ENCODE data around the gene KCTD5.

The KCTD5 gene

DNA sequence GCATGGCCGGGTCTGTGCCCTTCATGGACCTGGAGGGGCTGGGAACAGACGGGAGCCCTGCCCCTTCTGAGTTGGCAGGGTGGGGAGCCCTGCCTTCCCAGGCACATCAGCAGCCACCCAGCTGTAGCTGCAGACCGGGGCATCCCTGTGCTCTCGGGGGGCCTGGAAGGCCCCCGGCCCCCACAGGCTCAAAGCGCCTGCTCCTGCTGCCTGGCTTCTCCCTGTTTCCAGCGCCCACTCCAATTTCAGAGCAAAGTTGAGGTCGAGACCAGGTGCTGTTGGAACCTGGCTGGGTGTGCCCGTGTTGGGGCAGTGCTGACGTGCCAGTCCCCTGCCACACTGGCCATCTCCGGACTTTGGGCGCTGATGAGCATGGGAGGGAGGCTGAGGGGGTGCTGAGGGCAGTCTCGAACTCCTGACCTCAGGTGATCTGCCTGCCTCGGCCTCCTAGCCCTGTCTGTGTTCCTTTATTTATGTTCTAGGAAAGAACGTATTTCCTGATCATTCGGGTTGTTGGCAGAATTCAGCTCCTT lies 42.6 kb downstream of the KCTD5 start:
- Histone ChIP-seq H3K27me3 (peaks cover 0 to 16% of the 10 kb centered on the region in 2 donors), H3K4me3 (no peak overlapping the region), H3K9me3 (no peaks in the 10 kb centered on the region), H3K27ac (no peak overlapping the region), H3K4me1 (peaks cover 0 to 15% (median 10%) of the 10 kb centered on the region in 4 donors), H3K36me3 (no peaks in the 10 kb centered on the region)
- intact Hi-C loops (cut with DNase I; ENCODE audit: low total_unique reads): no loop called here
- no peak for DNase-seq
- no peak for TF ChIP-seq CTCF (IDR thresholded peaks at IDR 0.05)

- Histone ChIP-seq H3K4me3 (no peak overlapping the region), H3K4me1 (no peaks in the 10 kb centered on the region), H3K9me3 (no peaks in the 10 kb centered on the region), H3K36me3 (no peaks in the 10 kb centered on the region), H3K27me3 (peaks cover 0 to 16% of the 10 kb centered on the region in 2 donors), H3K27ac (no peak overlapping the region)
- intact Hi-C loops (cut with DNase I; ENCODE audit: low total_unique reads): no loop called here
- DNase-seq: no peak
- no peak for TF ChIP-seq CTCF (IDR thresholded peaks at IDR 0.05)
These were observed 44.6 kb downstream of the KCTD5 start for GRCh38 chr16:2726923-2727322.

DNA sequence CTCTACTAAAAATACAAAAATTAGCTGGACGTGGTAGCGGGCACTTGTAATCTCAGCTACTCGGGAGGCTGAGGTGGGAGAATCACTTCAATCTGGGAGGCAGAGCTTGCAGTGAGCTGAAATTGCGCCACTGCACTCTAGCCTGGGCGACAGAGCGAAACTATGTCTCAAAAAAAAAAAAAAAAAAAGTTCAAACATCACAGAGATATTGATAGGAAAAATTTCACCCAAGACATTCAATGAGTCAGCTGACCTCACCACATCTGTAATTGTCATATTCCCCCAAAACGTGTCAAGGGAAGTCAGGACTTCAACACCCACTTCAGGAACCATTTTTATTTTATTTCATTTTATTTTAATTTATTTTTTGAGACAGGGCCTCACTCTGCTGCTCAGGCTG lies 45.7 kb downstream of the KCTD5 start:
- intact Hi-C loops (cut with DNase I; ENCODE audit: low total_unique reads): no loop called here
- Histone ChIP-seq H3K27me3 (peaks cover 0 to 16% of the 10 kb centered on the region in 2 donors), H3K27ac (no peak overlapping the region), H3K4me1 (no peaks in the 10 kb centered on the region), H3K36me3 (no peaks in the 10 kb centered on the region), H3K4me3 (no peak overlapping the region), H3K9me3 (no peaks in the 10 kb centered on the region)
- TF ChIP-seq CTCF (IDR thresholded peaks at IDR 0.05): no peak
- DNase-seq: no peak

- intact Hi-C loops (cut with DNase I; ENCODE audit: low total_unique reads): loop anchor here (10.0 kb wide), 1 partner anchor 120 kb away; the partner anchor contains the start of gene PRSS22
- Histone ChIP-seq H3K36me3 (no peaks in the 10 kb centered on the region), H3K4me3 (no peak overlapping the region), H3K9me3 (no peaks in the 10 kb centered on the region), H3K4me1 (no peaks in the 10 kb centered on the region), H3K27me3 (peaks cover 0 to 41% of the 10 kb centered on the region in 2 donors), H3K27ac (no peak overlapping the region)
- TF ChIP-seq CTCF (IDR thresholded peaks at IDR 0.05): no peak
- DNase-seq: no peak
These were observed 52.7 kb downstream of the KCTD5 start for GRCh38 chr16:2734844-2735515.

DNA sequence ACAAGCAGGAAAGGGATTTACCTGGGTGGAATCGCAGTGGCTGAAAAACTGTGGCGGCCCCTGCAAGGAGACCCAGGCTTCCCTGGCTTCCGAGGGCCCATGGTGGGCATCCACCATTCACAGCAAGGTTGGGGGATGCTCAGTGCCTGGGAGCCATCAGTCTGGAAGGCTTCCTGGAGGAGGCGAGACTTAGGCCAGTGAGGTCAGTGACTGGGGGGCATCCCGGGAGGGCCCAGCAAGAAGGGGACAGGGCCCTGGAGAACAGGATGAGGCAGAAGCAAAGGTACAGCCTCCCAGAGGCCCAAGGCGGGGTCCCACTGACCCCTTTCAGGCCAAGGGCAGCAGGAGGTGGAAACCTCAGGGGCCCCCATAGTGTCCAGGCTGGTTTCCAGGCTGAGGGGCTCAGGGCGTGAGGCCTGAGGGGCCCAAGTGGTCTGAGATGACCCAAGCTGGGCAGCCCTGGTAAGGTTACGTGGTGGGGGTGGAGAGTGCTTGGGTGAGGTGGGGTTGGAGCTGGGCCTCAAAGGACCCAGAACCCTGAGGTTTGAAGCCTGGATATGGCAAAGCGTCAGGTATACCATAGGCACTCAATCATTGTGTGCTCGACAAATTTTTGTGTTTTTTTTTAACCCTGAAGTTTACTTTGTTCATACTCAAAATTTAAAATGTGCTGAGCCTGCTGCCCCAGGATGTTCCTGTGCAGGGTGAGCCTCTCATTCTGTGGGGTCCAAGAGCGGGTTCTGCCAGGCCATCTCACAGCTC lies 54.3 kb downstream of the KCTD5 start:
- no peaks in the 10 kb centered on the region for H3K9me3 ChIP-seq
- DNase-seq: no peak
- TF ChIP-seq CTCF (IDR thresholded peaks at IDR 0.05): no peak
- intact Hi-C loops (cut with DNase I; ENCODE audit: low total_unique reads): loop anchor here (10.0 kb wide), 1 partner anchor 118 kb away; the partner anchor contains the start of gene PRSS22
- no peak overlapping the region for H3K27ac ChIP-seq
- no peaks in the 10 kb centered on the region for H3K36me3 ChIP-seq
- H3K27me3 ChIP-seq: peaks cover 0 to 56% of the 10 kb centered on the region in 2 donors
- no peak overlapping the region for H3K4me3 ChIP-seq
- no peaks in the 10 kb centered on the region for H3K4me1 ChIP-seq
